HuH-7 (cell line): ENCODE data around the gene ATP5ME.
"Not testable (repeated sequence)": the region's sequence is repeated elsewhere in the genome, so short reads cannot be mapped to it uniquely, and the experiment has no call there.

Experiments
- DNase-seq: peaks from one replicate; pipeline ENCODE4 v3.0.0; 2011; ENCODE audit warnings: low spot score

The ATP5ME gene

DNA sequence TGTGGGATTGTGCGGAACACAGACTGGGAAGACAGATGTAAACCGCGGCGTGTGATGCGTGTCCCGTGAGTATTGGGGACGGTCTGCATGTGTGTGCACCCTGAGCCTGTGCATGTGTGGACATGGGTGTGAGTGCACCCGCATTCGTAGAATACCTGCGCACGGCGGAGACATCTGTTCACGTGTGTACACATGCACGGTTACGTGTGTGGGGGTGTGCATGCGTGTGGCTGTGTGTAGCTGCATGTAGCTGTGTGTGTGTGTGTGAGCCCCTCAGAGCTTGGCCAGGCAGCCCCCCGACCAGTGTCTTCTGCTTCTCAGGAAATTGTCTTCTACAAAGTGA is 19.6 kb downstream of the ATP5ME start:
- no peak for DNase-seq

DNA sequence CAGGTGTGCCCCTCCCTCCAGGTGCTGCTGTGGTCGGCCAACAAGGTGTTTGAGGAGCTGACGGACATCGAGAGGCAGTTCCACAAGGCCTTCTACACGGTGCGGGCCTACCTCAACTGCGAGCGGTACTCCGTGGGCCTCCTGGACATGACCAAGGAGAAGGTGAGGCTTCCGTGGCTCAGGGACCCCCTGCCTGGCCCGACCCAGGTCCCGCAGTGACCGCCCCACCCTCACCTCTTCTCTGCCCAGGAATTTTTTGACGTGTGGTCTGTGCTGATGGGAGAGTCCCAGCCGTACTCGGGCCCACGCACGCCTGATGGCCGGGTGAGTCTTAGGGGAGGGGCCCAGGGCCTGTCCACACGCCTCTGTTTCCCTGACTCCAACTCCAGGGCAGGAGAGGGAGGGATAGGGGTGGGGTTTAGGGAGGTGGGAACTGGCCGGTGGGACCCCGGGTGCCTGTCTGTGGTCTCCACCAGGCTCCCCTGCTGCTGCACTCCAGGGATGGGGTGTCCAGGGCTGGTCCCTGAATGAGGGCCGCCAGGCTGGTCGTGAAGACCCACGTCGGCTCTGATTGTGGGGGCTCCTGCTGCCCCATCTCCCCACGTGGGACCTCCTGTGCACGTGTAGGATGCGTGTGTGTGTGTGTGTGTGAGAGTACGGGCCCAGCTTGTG is 20.1 kb downstream of the ATP5ME start:
- no peak for DNase-seq

DNA sequence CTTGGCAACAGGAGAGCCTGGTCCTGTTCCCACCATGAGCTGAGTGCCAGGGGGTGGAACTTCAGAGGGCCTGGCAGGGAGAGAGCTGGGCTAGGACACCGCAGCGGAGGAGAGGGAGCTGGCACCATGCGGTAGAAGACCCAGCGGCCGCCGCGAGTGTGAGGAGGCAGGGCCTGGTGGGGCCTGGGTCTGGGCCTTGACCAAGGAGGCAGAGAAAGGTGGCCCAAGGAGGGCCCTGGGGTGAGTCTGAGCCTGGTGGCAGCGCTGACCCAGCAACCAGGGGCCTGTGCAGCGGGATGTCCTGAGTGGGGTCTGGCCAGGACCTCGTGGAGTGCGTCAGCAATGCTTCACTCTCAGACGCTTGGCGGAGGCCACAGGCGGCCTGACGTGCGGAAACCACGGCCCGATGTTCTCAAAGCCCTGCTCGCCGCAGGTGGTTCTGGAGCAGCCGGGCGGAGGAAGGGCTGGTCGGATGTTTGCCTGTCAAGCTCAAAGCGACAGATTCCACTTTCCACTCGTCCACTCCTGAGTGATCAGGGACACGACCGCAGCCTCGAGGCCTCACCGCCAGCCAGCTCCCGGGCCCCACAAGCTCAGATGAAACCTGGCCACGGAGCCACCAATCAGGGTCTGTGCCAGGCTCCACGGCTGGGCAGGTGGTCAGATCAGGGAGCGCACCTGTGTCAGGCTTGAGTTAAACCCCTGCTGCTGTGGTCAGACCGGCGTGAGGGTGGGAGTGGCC is 20.8 kb downstream of the ATP5ME start:
- DNase-seq: no peak

DNA sequence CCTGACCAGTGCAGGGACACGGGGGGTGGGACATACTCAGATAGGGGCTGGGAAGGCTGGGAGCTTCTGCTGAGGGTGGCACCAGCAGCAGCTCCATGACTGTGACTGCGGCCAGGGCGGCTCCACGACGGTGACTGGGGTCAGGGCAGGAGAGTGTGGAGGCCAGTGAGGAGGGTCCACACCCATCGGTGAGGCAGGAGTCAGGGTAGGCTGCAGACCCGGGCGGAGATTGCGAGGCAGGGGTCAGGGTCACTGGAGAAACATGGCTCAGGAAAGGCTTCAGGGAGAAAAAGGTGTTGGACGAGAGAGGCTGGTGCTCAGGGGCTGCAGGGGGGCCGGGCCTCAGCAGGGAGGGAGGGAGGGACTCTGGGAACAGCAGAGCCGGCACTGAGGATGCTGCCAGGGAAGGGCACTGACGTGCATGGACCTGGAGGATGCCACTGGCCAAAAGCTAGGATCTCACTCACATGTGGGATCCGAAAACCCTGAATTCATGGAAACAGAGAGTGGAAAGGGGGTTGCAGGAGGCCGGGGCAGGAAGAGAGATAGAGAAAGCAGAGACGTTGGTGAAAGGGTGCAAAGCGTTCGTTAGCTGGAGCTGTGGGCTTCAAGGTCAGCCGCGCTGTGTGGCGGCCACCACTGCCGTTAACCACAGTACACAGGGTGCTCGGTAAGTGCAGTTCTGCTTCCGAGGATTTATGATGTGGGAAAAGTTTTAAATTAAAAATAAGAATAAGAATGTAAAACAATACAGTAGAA is 22.0 kb downstream of the ATP5ME start:
- DNase-seq: no peak

DNA sequence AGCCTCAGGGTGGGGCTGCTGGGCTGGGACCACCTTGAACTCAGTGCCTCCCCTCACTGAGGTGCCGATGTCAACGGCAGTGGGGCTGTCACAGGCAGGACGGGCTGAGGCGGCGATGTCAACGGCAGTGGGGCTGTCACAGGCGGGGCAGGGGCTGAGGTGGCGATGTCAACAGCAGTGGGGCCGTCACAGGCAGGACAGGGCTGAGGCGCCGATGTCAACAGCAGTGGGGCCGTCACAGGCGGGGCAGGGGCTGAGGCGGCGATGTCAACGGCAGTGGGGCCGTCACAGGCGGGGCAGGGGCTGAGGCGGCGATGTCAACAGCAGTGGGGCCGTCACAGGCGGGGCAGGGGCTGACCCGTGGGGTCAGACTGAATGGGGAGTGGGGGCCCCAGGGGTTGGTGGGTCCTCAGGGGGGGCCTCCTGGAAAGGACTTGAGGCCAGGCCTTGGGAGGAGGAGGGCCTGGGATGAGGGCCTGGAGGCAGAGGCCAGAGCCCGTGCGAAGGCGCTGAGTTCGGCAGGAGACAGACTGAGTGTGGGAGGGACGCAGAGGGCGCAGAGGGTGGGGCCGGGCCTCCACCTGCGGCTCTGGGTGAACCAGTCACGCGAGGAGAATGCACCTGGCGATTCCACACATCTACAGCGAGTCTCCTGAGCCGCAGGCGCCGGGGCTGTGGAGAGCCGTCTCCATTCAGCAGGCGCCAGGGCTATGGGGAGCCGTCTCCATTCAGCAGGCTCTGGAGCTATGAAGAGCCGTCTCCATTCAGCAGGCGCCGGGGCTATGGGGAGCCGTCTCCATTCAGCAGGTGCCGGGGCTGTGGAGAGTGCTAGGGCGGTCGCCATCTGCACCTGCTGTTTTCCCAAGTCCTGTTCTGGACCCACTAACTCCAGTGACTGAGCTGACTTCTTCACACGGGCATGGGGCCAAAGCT is 22.9 kb downstream of the ATP5ME start:
- no peak for DNase-seq

DNA sequence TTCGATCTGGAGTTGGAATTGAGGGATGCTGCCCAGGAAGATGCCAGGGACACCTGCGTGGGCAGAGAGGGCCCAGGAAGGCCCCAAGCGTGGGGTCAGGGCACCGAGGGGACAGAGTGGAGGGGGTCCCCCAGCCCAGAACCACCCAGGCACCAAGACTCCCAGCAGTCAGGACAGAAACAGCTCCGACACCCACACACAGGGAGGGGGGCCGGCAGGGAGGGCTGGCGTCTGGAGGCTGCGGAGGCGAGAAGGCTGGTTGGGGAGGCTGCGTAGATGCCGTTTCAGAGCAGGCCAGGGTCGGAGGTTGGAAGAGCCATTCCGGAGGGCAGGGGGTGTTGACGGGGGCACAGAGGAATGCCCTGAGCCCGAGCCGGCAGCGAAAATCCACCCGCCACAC is 23.6 kb downstream of the ATP5ME start:
- no peak for DNase-seq

DNA sequence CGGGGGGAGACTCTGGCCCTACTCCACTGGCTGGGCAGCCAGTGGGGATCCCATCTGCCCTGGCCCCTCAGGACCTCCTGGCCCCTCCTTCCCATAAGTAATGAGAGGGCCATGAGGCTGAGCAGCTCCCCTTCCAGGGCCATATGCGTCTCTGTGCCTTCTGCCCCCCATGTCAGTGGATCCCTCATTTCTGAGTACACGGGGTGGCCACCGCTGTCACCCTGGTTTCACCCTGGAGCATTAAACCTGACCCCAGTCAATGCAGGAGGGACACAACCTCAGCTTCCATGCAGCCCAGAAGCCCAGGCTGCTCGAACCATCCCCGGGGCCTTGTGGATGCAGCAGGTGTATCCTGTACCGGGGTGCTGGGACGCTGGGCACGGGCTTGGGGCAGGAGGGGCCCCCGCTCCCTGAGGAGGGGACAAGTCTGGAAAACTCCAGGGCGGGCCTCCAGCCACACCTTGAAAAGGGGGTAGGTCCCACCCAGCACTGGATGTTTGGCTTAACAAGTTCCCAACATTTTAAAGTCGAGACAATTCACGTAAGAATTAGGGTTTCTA is 24.2 kb downstream of the ATP5ME start:
- no peak for DNase-seq

DNA sequence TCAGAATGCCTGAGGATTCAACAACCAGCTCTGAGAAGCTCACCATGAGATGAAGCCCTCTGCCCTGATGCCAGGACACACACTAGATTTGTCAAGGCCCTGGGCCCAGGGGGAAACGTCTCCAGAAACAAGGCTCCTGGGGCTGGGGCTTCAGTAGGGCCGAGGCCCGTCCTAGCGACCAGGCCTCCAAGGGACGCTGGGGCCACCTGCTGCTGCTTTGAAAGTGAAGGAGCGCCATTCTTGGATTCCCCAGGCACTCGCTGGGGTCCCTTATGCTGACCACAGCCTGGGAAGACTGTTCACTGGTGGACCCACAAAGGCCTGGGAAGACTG is 24.8 kb downstream of the ATP5ME start:
- DNase-seq: no peak

DNA sequence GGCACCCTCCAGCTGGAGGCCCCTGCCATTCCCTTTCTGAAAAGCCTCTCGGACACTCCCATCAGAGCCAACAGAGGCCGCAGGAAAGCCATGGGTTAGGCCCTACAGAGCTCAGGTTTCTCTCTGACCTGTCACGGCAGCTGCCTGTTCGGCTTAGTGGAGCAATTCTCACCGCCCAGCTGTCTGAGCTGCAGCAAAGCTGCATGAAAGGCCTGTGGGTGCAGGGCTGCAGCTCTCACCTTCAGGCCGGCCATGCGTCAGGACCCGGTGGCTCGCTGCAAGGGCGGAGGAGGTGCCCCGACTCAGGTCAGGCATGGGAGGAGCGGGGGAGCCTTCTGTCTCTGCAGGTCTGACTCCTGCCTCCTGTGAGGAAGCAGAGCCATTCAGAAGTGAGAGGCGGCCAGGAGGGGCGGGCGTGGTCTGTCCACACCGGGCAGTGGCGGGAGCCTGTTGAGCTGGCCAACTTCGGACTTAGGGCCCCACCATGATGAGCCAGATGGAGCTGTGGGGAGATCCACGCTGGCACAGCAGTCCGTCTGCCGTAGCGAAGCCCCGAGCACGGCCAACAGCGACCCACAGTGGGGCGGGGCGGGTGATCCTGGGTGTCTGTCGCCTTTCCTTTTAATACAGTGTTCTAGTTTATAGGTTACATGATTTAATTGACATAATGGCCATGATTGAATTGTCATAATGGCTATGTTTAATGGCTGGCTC is 25.3 kb downstream of the ATP5ME start:
- no peak for DNase-seq

DNA sequence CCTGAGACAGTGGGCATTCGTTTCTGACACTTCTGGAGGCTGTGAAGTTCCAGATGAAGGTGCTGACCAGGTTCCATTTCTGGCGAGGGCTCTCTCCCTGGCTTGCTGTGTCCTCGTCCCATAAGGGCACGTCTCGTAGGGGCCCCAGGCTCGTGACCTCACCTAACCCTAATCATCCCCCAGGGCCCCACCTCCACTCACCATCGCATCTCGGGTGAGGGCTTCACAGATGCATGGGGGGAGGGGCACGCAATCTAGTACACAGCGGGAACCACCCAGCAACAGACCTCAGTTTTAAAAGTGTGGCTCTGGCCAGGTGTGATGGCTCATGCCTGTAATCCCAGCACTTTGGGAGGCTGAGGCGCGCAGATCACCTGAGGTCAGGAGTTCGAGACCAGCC is 26.6 kb downstream of the ATP5ME start:
- DNase-seq: no peak

DNA sequence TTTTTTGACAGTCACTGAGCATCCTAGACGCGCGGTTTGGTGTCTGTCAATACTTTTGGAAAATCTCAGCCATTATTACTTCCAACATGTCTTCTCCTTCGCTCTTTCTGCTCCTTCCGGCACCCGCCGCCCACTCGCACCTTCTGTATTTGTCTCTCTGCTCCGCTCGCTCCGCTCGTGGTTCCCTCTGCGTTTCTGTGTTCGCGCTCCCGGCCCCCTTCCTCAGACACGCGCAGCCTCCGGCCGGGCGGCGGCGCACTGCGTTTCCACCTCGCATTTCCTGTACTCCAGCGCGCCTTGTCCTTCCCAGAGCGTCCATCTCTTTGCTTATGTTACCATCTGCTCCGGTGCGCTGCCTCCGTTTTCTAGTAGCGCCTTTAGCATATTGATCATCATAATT is 27.6 kb downstream of the ATP5ME start:
- peak; percentile 66 for DNase-seq

DNA sequence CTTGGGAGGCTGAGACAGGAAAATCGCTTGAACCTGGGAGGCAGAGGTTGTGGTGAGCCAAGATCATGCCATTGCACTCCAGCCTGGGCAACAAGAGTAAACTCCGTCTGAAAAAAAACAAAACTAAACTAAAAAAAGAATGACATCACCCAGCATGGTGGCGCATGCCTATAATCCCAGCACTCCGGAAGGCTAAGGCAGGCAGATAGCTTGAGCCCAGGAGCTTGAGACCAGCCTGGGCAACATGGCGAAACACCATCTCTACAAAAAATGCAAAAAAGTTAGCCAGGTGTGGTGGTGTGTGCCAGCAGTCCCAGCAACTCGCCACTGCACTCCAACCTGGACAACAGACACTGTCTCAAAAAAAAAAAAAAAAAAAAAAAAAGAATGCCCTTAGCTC is 31.7 kb downstream of the ATP5ME start:
- not testable (repeated sequence) for DNase-seq

DNA sequence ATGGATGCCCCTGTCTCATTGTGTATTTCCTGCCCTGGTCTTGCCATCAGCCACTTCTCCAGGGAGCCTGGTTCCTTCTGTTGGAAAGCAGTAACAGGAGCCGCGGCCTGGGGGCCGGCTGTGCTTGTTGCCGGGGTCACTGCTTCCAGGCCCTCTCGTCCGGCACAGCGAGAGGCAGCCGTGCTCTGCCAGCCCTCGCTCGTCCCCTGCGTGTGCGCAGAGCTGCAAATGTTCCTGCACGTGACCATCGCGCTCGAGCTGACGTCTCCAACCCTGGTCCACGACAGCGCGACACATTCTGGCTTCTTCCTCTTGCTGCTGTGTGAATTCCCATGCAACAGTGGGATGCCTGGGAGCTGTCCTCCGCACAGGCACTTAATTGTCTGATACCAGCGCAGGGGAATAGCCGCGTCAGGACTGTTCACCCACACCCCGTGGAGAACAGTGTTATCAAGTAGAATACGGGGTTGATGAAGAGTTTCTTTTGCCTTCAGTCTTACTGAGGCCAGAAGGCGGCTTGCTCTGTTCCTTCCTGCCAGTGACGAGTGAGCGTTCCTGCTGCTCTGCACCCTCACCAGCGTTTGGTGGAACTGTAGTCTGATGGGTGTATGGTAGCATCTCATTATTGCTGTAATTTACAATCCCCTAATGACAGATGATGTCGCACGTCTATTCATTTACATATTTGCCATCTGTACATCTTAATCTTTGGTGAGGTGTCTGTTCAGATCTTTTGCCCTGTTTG is 36.4 kb downstream of the ATP5ME start:
- no peak for DNase-seq

DNA sequence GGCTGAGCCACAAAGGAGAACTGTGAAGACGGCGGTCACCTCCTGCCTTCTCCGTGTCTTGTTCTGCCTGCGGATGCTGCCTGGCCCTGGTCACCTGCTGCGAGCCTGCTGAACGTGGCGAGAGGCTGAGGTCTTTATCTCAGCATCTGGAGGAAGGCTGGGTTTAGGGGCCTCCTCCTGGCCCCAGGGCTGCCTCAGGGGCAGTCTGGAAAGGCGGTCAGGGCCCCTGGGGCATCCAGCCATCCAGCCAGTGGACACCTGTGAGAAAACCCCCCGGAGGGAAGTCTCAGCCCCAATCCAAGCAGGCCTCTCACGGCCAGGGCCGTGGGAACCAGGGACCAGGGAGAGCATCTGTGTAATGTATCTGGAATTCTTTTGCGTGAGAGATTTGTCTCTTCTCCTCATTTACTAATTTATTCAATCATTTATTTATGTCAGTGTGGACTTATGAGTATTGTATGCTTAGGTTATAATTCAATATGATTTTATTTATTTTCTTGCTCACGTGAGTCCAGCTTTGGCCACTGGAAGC is 37.4 kb downstream of the ATP5ME start:
- no peak for DNase-seq

DNA sequence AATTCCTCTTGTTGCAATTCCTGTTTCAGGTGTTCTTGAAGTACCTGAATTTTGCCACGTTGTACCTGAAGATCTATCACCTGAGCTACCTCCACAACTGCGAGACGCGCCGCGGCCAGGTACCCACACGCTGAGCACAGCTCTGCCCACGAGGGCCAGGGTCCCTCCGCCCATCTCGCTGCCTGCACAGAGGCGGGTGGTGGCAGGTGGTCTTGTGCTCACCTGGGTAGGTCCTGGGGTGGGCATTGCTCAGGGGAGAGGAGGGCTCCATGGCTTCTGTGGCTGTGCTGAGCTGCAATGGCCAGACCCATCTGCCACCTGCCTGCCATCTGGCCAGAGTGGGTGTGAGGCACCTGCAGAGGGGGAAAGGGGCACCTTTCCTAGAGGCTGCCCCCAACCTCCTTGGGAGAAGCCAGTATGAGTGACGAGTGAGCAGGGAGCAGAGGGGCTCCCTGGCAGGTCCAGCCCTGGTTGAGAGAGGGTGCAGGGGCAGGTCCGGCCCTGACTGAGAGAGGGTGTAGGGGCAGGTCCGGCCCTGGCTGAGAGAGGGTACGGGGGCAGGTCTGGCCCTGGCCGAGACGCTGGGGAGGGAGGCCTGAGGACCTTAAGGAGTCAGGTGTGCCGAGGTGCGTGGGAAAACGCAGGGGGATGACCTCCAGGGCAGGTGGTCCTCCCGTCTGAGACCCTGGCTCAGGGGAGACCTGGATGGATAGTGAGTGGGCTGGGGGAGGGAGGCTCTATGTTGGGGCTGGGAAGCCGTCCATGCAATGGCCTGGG is 38.0 kb downstream of the ATP5ME start:
- no peak for DNase-seq

DNA sequence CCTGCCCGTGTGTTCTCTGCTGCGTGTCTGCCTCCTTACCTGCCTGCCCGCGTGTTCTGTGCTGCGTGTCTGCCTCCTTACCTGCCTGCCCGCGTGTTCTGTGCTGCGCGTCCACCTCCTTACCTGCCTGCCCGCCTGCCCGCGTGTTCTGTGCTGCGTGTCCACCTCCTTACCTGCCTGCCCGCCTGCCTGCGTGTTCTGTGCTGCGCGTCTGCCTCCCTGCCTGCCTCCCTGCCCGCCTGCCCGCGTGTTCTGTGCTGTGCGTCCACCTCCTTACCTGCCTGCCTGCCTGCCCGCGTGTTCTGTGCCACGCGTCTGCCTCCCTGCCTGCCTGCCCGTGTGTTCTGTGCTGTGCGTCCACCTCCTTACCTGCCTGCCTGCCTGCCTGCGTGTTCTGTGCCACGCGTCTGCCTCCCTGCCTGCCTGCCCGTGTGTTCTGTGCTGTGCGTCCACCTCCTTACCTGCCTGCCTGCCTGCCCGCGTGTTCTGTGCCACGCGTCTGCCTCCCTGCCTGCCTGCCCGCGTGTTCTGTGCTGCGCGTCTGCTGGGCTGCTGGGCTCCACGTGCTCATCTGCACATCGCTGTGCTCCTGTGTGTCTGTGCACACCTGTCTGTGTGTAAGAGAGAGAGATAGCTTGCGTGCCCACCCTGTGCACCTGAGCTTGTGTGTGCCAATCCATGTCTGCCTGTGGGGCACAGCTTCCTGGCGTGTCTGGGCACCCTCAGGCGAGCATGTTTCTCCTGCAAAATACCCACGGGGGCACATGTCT is 38.8 kb downstream of the ATP5ME start:
- not testable (repeated sequence) for DNase-seq

DNA sequence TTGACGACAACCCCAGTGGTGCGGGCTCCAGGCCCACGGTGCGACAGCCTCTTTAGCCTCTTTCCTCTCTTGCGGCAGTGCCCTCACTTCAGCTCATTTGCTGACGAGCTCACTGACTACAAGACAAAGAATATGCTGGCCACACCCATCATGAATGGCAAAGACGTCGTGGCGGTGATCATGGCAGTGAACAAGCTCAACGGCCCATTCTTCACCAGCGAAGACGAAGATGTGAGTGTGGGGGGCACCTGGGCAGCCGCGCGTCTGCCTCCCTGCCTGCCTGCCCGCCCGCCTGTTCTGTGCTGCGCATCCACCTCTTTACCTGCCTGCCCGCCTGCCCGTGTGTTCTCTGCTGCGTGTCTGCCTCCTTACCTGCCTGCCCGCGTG is 39.5 kb downstream of the ATP5ME start:
- no peak for DNase-seq

DNA sequence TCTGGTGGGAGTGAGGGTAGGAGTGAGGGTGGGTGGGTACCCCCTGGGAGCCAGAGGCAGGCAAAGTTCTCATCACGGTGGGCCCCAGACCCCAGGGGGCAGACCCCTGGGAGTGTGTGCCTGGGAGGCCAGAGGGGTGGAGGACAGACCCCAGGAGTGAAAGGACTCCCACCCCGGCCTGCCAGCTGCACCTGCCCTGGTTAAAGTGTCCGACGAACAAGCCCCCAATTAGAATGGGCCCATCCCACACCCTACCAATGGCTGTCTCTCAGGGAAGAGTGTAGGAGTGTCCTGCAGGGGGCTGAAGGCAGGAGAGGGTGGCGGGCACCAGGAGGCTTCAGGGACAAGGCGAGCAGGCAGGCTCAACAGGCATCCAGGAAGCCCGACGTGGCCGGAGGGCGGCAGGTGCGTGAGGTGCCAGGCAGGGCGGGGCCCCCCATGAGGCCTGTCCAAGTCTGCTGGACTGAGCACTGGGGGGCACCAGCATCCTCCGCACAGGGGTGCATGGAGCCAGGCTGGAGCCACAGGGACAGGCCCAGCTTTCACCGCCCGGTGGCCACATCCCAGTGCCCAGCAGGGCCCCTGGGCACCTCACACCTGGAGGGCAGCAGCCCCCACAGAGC is 40.0 kb downstream of the ATP5ME start:
- DNase-seq: no peak
